Keratinocyte (primary cell): ENCODE measurements around the gene SDR42E2.

ENCODE experiments used
- CTCF ChIP-seq, 3 experiments: IDR thresholded peaks in 1 of 3; conservative IDR thresholded peaks in 1 of 3; optimal IDR thresholded peaks in 1 of 3; 2 replicates in 2 of 3; 3 replicates in 1 of 3; pipeline versions ENCODE3 to v1.5.1; 2011; ENCODE audit warnings: low read length in 3 of 3, mild to moderate bottlenecking in 3 of 3, moderate library complexity in 2 of 3, control low read depth in 1 of 3, inconsistent platforms in 1 of 3; ENCODE audit not compliant: insufficient read depth in 2 of 3; ENCODE audit errors: extremely low read depth in 1 of 3
- EZH2 ChIP-seq: IDR thresholded peaks from one replicate; pipeline ENCODE4 v1.6.1; 2012; ENCODE audit warnings: inconsistent platforms, mild to moderate bottlenecking, low read length, moderate library complexity

- TF ChIP-seq CTCF (optimal IDR thresholded peaks at IDR 0.05 in 1 of 3, IDR thresholded peaks at IDR 0.05 in 1 of 3, conservative IDR thresholded peaks at IDR 0.05 in 1 of 3; ENCODE audit: extremely low read depth in 1 of 3, insufficient read depth in 2 of 3, low read length in 3 of 3) (no peak), EZH2 (no peak)
These were observed 45.5 kb downstream of the SDR42E2 start for GRCh38 chr16:22207715-22208360.
